GM06990 (cell line): ENCODE measurements around the gene AP1G2.
"Not testable (repeated sequence)": the region's sequence is repeated elsewhere in the genome, so short reads cannot be mapped to it uniquely, and the experiment has no call there.

ENCODE experiments used
- DNase-seq: peaks from one replicate; pipeline ENCODE4 v3.0.0-alpha.2; 2011; ENCODE audit not compliant: insufficient read length; ENCODE audit errors: extremely low read depth
- H3K27me3 ChIP-seq: replicated peaks from 2 replicates; pipeline ENCODE4 v1.6.0; 2011; ENCODE audit warnings: low read length; ENCODE audit not compliant: control insufficient read depth, insufficient read depth
- H3K36me3 ChIP-seq: 2 replicates; pipeline ENCODE4 v1.5.1; 2011; ENCODE audit warnings: low read length; ENCODE audit not compliant: control insufficient read depth, insufficient read depth
- H3K4me3 ChIP-seq: replicated peaks from 2 replicates; pipeline ENCODE4 v1.5.1; 2011; ENCODE audit warnings: low read depth, mild to moderate bottlenecking, control low read depth, low read length
- TF ChIP-seq, protein P1 (sequence below): IDR thresholded peaks from 2 replicates; pipeline ENCODE4 v1.5.1; 2011; ENCODE audit warnings: low read length, control low read depth, mild to moderate bottlenecking, inconsistent platforms; ENCODE audit not compliant: insufficient read depth, poor library complexity, severe bottlenecking

Gene AP1G2

GRCh38 chr14:23612354-23612732, 44.8 kb upstream of the AP1G2 start:
- no peak for DNase-seq
- no peaks in the 10 kb centered on the region for H3K36me3 ChIP-seq
- TF ChIP-seq, protein P1, sequence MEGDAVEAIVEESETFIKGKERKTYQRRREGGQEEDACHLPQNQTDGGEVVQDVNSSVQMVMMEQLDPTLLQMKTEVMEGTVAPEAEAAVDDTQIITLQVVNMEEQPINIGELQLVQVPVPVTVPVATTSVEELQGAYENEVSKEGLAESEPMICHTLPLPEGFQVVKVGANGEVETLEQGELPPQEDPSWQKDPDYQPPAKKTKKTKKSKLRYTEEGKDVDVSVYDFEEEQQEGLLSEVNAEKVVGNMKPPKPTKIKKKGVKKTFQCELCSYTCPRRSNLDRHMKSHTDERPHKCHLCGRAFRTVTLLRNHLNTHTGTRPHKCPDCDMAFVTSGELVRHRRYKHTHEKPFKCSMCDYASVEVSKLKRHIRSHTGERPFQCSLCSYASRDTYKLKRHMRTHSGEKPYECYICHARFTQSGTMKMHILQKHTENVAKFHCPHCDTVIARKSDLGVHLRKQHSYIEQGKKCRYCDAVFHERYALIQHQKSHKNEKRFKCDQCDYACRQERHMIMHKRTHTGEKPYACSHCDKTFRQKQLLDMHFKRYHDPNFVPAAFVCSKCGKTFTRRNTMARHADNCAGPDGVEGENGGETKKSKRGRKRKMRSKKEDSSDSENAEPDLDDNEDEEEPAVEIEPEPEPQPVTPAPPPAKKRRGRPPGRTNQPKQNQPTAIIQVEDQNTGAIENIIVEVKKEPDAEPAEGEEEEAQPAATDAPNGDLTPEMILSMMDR: no peak
- H3K27me3 ChIP-seq: no peaks in the 10 kb centered on the region
- H3K4me3 ChIP-seq: no peak overlapping the region

GRCh38 chr14:23610815-23611289, 43.3 kb upstream of the AP1G2 start:
- TF ChIP-seq, protein P1: no peak
- no peaks in the 10 kb centered on the region for H3K36me3 ChIP-seq
- no peak for DNase-seq
- no peaks in the 10 kb centered on the region for H3K27me3 ChIP-seq
- H3K4me3 ChIP-seq: no peak overlapping the region

GRCh38 chr14:23610090-23610814, 42.7 kb upstream of the AP1G2 start:
- TF ChIP-seq, protein P1: no peak
- Histone ChIP-seq H3K36me3 (no peaks in the 10 kb centered on the region), H3K4me3 (no peak overlapping the region), H3K27me3 (no peaks in the 10 kb centered on the region)
- no peak for DNase-seq

GRCh38 chr14:23609411-23610089, 42.0 kb upstream of the AP1G2 start:
- not testable (repeated sequence) for H3K4me3 ChIP-seq, H3K27me3 ChIP-seq, H3K36me3 ChIP-seq, DNase-seq

GRCh38 chr14:23609001-23609400, 41.4 kb upstream of the AP1G2 start:
- TF ChIP-seq, protein P1: no peak
- H3K27me3 ChIP-seq: no peaks in the 10 kb centered on the region
- H3K4me3 ChIP-seq: no peak overlapping the region
- H3K36me3 ChIP-seq: no peaks in the 10 kb centered on the region
- DNase-seq: no peak

DNA sequence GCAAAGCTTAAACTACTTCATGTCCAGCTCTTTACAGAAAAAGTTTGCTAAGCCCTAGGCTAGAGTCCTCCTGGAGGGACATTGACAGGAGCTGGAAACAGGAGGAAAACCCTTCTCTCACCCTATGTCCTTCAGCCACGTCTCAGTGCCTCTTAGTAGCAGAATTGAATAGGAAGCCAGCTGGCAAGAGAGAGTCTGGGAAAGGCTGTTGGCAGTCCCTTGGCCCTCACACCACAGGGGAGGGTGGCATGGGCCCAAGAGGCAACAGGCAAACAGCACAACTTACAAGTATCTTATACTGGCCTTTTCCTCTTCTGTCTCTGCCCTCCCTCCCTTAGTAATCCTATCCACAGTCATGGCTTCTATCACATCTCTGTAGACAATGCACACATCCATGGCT, 40.9 kb upstream of the AP1G2 start:
- DNase-seq: no peak
- TF ChIP-seq, protein P1: no peak
- H3K27me3 ChIP-seq: no peaks in the 10 kb centered on the region

More for the DNA sequence above, 40.9 kb upstream of the AP1G2 start:
- Histone ChIP-seq H3K4me3 (no peak overlapping the region), H3K36me3 (no peaks in the 10 kb centered on the region)
